ENCODE measurements around the gene PAX3.

Gene PAX3

DNA sequence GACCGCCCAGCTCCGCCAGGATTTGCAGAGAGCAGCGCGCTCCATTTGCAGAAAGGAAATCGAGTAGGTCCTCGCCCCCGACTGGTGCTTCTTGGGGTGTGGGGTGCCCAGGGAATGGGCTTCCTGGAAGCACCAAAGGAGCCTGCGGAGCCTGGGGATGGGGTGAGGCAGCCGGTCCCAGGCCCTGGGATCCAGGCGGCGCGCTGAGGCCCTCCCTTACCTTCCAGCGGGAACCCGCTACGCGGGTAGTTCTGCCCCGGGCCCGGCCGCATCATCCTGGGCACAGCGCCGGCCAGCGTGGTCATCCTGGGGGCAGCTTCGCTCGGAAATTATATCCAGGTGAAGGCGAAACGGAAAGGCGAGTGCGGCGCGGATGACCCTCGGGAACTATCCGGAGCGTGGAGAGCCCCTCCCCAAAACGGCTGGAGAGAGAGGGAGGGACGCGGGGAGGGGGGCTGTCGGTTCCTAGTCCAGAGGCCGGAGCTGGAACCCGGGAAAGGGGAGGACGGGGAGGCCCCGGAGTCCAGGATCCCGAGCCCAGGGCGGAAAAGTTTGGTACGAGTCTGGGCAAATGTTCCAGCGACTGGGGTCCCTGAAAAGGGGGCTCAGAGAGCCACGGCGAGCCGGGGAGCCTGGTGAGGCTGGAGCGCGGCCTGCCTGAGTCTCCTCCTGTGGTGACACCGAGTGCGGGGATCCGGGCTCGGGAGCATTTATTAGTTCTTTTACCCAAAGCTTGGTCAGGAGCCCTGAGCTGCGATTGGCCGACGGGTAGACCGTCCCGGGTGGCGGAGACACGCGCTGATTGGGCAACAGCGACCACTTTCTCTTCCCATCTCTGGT is at the start of gene PAX3:
Gene PAX3 (minus strand): TSS at position 688 of the 840 bp plus-strand sequence. CDS start 383 bp downstream, at position 305.
- TF ChIP-seq, protein P1, sequence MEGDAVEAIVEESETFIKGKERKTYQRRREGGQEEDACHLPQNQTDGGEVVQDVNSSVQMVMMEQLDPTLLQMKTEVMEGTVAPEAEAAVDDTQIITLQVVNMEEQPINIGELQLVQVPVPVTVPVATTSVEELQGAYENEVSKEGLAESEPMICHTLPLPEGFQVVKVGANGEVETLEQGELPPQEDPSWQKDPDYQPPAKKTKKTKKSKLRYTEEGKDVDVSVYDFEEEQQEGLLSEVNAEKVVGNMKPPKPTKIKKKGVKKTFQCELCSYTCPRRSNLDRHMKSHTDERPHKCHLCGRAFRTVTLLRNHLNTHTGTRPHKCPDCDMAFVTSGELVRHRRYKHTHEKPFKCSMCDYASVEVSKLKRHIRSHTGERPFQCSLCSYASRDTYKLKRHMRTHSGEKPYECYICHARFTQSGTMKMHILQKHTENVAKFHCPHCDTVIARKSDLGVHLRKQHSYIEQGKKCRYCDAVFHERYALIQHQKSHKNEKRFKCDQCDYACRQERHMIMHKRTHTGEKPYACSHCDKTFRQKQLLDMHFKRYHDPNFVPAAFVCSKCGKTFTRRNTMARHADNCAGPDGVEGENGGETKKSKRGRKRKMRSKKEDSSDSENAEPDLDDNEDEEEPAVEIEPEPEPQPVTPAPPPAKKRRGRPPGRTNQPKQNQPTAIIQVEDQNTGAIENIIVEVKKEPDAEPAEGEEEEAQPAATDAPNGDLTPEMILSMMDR (conservative IDR thresholded peaks at IDR 0.05) = no peak
- H3K27ac ChIP-seq = no peak within 1 kb of the TSS

DNA sequence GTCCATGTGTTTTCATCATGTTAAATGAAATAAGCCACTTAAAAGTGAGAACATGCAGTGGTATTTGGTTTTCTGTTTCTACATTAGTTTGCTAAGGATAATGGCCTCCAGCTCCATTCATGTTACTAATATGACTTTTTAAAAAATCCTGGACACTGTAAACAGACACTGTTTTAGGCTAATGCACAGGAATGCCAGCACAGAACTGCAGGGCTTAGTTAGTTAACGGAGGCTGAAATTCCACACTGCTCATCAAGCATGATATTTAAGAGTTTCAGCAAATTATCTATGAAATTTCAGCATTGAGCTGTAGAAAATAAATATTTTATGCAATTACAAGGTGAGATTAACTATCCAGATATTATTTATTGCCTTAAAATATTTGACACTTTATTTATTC is 42.5 kb upstream of the PAX3 start:
- no peak overlapping the region for H3K27ac ChIP-seq
- TF ChIP-seq, protein P1 (conservative IDR thresholded peaks at IDR 0.05) = no peak

DNA sequence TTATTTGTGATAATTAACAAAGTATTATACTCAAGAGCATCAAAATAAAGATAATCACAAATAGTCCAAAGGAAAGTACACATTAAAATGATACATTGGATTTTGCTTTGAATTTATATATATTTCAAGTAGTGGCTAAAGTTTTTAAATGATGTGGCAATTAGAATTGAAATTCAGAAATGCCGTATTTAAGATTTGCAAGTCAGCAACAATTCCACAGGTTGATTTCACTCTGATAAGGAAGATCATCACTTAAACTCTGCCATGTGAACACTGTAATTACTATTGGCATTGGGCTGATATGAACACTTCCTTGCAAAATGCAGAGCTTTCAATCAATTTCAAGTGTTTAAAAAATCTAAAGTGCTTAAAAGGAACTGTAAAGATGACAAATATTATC is 39.6 kb upstream of the PAX3 start:
- TF ChIP-seq, protein P1 (conservative IDR thresholded peaks at IDR 0.05) = no peak
- H3K27ac ChIP-seq = no peak overlapping the region

DNA sequence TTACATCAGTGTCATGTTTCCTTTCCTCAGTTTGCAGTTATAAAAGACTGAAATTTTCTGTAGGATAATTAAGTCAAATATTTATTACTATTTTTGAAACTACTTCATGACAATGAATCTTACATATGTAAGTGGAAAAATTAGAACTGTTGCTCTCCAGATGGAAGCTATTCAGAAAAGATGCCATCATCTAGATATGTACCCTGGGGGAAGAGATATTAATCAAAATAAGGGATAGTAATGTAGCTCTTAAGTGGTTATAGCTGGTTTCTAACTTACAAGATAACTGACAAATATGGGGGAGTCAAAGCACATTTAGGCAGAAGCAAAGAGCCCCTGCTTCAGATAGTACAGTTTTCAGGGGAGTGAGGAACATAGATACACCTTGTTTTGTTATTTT is 38.1 kb upstream of the PAX3 start:
- TF ChIP-seq, protein P1 (conservative IDR thresholded peaks at IDR 0.05) = no peak
- no peak overlapping the region for H3K27ac ChIP-seq

DNA sequence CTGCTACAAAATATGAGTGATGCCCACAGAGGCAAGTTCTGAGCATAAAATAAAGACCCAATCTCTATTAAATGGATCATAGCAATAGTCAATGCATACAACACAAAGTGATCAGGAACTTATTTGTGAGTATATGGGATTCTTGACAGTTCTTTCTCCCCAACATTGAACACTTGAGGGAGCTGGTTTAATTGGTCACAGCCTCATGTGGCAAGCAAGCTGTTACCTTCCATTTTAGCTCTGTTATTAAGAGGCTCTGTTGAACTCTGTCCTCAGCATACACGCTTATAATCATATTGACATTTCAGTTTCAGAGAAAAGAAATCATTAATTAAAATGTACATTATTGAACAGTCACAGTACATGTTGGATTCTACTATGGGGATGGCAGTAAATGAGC is 37.6 kb upstream of the PAX3 start:
- H3K27ac ChIP-seq = no peak overlapping the region
- TF ChIP-seq, protein P1 (conservative IDR thresholded peaks at IDR 0.05) = no peak

DNA sequence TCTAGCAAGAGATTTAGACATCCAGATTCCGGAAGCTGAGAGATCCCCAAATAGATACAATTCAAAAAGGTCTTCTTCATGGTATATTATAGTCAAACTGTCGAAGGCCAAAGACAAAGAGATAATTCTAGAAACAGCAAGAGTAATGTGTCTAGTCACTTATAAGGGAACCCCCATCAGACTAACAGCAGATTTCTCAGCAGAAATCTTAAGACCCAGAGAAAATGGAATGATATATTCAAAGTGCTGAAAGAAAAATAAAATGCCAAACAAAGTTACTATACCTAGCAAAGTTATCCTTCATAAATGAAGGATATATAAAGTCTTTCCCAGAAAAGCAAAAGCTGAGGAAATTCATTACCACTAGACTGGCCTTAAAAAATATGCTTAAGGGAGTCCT is 36.1 kb upstream of the PAX3 start:
- TF ChIP-seq, protein P1 (conservative IDR thresholded peaks at IDR 0.05) = no peak
- H3K27ac ChIP-seq = no peak overlapping the region

DNA sequence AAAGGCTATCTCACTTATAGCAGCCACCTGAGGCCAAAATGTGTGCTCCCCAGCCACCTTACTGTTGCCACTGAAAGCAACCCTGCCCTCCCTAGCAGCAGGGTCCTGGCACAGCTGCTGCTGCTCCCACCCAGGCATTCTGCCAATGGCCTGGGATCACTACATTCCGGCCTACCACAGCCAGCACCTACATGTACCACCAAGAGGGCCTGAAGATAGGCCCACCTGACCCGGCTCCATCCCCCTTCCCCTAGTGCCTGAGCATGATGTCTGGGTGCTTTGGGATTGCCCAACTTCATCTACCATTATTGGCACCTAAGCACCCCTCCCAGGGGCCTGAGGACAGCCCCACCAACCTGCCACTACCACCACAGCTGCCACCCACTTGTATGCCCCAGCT is 34.6 kb upstream of the PAX3 start:
- TF ChIP-seq, protein P1 (conservative IDR thresholded peaks at IDR 0.05) = no peak
- H3K27ac ChIP-seq = no peak overlapping the region
